Motor neuron (in vitro differentiated cells): ENCODE data around the gene APOD. TPM values are rescaled to one million over a fixed set of nuclear protein-coding genes. Genes with fewer than 3 reads are reported as not detected.
"Not testable (repeated sequence)": the region's sequence is repeated elsewhere in the genome, so short reads cannot be mapped to it uniquely, and the experiment has no call there.

Source experiments
- ATAC-seq, 8 experiments: fragments of 200-7000 bp; cut with Tn5 transposase; replicated peaks in 6 of 8; 2 replicates each; pipeline ENCODE4 v1.8.0; 2021; ENCODE audit warnings: mild to moderate bottlenecking in 8 of 8, moderate library complexity in 8 of 8
- H3K27ac ChIP-seq, 2 donors: fragments of 250-450 bp; sonication (Bioruptor Pico); 2 replicates each; pipeline ENCODE4 v1.9.0; 2021; ENCODE audit warnings: antibody characterized with exemption in 2 of 2, mild to moderate bottlenecking in 2 of 2, moderate library complexity in 1 of 2
- H3K4me1 ChIP-seq, 2 donors: fragments of 250-450 bp; sonication (Bioruptor Pico); replicated peaks in 1 of 2; 2 replicates each; pipeline ENCODE4 v1.6.1; 2021; ENCODE audit warnings: antibody characterized with exemption in 2 of 2, mild to moderate bottlenecking in 2 of 2, moderate library complexity in 1 of 2
- H3K4me3 ChIP-seq, 5 donors: fragments of 250-450 bp; sonication (Bioruptor Pico); 2 replicates each; pipeline ENCODE4 v1.9.0; 2021; ENCODE audit warnings: antibody characterized with exemption in 5 of 5, mild to moderate bottlenecking in 5 of 5, moderate library complexity in 4 of 5
- WGBS, 10 experiments: fragments of 450-650 bp; shearing (Covaris generic); methylation state at CpG; one replicate each; pipeline ENCODE4 v1.0.0; 2022; 5-methylcytosine and 5-hydroxymethylcytosine counted together
- in situ Hi-C, 9 experiments: fragments of 400-800 bp; cut with MboI; loops; one replicate each; pipeline ENCODE4 v1.15.0; 2021; ENCODE audit warnings: low sequenced_read_pairs in 9 of 9, low pct_unique_long_range_greater_than_20kb in 2 of 9; ENCODE audit not compliant: unreplicated experiment in 9 of 9
- total RNA-seq, 8 experiments: library from RNA; unstranded; fragments of 300-600 nt; gene quantifications; 2 replicates each; pipeline versions ENCODE4 v1.2.3 to v1.2.4, GENCODE V29; 2022

APOD gene
- total RNA-seq, 8 experiments from 2014 or later, result 0.17 to 36.7 (median 8.8) TPM; not detected in 1

DNA sequence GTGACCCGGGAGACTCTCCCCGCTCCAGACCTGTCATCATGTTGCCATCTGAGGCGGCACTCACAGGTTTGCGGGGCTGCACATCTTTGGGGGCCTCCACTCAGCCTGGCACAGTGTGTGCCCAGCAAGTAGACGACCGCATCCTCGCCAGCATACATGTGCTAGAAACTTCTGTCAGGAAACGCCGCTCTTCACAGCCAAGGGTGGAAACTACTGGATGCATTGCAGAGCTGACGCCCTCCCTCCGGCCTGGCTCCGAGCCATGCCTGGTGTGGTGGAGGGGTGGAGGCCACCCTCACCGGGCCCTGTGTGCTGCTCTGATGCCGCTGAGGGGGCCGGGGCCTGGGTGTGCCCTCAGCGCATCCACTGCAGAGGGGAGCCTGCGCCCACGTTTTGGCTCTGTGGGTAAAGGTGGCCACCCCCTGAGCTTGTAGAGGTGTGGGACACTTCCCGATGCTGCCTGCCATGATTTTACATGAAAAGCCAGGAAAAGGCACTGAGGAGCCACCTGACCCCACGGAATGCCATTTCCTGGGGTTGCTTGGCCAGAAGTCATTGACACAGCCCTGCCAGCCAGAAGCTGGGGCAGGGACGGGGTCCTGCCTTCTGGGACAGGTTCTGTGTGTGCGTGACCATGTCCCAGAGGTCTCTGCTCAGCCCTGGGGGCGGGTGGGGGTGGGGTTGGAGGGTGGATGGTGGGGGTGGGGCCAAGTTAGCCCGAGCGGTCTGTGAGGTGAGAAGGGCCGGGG lies 39.7 kb upstream of the APOD start:
- ATAC-seq, result peak in 3 of 8 experiments; percentile 58 to 70 (median 69)
- H3K27ac ChIP-seq, H3K4me3 ChIP-seq, in situ Hi-C loops, H3K4me1 ChIP-seq: not testable (repeated sequence)
- WGBS, 10 experiments, result no CpG with 5 or more reads among the region's 26 CpGs

DNA sequence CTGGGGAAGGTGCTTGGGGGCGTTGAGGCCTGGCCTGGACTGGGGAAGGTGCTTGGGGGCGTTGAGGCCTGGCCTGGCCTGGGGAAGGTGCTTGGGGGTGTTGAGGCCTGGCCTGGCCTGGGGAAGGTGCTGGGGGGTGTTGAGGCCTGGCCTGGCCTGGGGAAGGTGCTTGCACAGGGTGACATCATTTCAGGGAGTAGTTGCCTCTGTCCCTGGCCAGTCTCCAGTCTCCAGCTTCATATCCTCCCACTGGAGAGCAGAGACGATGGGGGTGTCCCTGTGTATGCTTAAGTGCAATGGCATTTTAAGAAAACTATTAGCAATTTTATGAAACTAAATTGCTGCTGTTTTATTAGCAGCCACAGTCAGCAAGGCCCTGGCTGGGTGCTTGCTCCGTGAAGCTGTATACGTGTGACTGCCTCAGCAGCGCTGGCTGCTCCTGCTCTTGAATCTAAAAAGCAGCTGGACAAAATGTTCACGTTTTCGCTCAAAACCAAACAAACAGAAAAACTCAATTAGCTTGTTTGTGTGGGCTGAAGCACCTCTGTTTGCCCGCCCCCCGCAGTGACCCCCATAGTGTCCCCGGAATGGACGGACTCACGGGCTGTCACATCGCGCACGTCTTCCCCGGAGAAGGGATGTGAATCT lies 38.9 kb upstream of the APOD start:
- peak in 1 of 8 experiments; percentile 6 for ATAC-seq
- H3K4me3 ChIP-seq, H3K27ac ChIP-seq, in situ Hi-C loops, H3K4me1 ChIP-seq: not testable (repeated sequence)
- WGBS, 10 experiments, result 100% methylated on average over 1 of the region's 17 CpGs; no CpG with 5 or more reads in 9 of the 10 experiments

DNA sequence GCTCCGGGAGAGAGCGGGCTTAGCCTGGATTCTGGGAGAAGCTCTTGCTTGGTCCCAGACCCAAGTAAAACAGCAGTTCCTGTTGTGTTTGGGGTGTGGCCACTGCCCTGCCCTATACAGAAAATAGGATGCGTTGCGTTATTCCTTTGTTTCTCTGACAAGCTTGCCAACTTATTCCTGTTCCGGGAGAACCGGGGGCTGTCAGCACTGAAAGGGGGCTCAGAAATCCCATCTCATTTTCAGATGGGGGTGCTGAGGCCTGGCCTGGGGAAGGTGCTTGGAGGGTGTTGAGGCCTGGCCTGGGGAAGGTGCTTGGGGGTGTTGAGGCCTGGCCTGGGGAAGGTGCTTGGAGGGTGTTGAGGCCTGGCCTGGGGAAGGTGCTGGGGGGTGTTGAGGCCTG lies 38.3 kb upstream of the APOD start:
- in situ Hi-C loops, H3K27ac ChIP-seq, H3K4me1 ChIP-seq, ATAC-seq, H3K4me3 ChIP-seq: not testable (repeated sequence)
- WGBS, 10 experiments, result 77% methylated on average over 4 of the region's 6 CpGs; no CpG with 5 or more reads in 9 of the 10 experiments

DNA sequence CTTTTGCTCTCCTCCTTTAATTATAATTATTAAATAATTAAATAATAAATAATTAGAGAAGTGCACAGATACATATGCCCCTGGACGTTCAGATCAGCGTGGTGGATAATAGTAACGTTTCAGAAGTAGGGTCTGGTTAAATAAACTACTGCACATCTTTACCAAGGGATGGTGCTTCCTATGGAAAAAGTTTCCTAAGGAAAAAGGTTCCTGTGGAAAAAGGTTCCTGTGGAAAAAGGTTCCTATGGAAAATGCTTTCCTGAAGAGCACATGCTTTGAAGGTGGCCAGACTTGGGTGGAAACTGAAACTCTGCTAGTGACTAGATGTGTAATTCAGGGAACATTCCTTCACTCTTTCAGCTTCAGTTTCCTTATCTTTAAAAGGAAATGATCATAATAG lies 37.4 kb upstream of the APOD start:
- H3K4me1 ChIP-seq, H3K4me3 ChIP-seq, ATAC-seq, H3K27ac ChIP-seq, in situ Hi-C loops: not testable (repeated sequence)
- WGBS, 10 experiments, result 70 to 95% (median 81%) methylated on average over 2 to 3 of the region's 3 CpGs; no CpG with 5 or more reads in 6 of the 10 experiments

DNA sequence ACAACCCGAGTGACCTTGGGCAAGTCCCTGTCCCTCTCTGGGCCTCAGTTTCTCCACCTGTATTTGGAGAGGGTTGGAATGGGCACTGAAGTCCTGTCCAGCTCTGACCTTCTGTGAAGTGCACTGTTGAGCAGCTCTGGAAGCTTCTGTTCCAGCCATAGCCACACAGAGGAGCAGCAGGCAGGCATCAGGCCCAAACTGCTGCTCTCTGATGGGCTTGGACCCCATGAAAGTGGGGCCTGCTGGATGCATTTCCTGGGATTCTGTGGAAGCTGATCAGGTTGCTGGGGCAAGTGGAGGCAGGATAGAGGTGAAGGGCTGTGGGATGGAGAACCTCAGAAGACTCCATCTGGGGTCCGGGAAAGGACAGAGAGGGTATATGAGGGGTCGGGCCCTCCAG lies 36.7 kb upstream of the APOD start:
- no CpG with 5 or more reads among the region's 3 CpGs for WGBS, 10 experiments
- in situ Hi-C loops, H3K27ac ChIP-seq, ATAC-seq, H3K4me3 ChIP-seq, H3K4me1 ChIP-seq: not testable (repeated sequence)

DNA sequence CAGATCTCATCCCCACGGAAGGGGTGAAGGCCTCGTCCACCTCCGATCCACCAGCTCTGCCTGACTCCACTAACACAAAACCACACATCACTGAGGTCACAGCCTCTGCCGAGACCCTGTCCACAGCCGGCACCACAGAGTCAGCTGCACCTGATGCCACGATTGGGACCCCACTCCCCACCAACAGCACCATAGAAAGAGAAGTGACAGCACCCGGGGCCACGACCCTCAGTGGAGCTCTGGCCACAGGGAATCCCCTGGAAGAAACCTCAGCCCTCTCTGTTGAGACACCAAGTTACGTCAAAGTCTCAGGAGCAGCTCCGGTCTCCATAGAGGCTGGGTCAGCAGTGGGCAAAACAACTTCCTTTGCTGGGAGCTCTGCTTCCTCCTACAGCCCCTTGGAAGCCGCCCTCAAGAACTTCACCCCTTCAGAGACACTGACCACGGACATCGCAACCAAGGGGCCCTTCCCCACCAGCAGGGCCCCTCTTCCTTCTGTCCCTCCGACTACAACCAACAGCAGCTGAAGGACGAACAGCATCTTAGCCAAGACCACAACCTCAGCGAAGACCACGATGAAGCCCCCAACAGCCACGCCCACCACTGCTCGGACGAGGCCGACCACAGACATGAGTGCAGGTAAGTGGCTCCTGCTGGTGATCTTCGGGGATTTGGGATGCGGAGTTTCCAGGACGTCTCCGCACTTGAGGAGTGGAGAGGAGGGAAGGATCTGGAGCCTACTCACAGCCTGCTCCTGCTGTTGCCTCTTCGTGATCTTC lies 36.0 kb upstream of the APOD start:
- H3K4me1 ChIP-seq, H3K4me3 ChIP-seq, in situ Hi-C loops, H3K27ac ChIP-seq, ATAC-seq: not testable (repeated sequence)
- 92 to 100% (median 100%) methylated on average over 1 to 6 of the region's 26 CpGs; no CpG with 5 or more reads in 7 of the 10 experiments for WGBS, 10 experiments

DNA sequence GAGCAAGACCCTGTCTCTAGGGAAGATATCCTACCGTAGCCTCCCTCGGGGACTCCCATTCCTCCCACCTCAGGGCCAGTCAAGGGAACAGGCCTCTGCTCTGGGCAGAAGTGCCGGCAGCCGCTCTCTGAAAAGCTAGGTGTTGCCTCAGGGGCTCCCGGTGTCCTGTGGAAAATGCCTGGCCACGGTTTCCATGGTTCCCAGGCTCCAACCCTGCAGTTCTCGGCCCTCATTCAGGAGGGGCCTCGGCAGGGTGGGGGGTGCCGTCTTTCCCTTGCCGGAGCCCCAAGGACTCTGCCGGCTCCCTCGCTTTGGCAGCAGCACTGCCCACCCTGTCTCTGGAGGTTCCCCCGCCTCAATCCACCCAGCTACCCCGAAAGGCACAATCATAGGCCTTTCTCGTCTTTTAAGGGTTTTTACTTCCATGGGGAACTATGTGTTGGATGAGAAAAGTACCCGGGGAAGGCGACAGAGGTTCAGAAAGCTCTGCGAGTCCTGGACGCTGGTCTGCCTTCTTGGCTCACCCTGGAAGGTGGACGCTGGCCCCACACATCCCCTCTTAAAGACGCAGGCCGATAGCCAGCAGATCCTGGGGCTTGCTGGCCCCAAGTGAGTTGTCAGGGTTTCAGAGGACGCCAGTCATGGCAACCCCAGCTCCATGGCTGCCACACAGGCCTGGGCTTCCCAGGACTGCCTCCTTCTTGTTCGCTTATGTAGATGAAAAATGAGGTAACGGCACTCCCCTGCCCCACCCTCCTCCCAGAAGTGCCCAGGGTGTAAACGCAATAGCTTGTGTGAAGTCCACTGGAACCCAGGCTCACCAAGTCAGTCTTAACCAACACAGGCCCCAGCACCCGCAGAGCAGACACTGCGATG lies 34.3 kb upstream of the APOD start:
- H3K4me3 ChIP-seq, H3K4me1 ChIP-seq, in situ Hi-C loops, H3K27ac ChIP-seq: not testable (repeated sequence)
- ATAC-seq, result peak; percentile 60 to 92 (median 72)
- WGBS, 10 experiments, result 51% methylated on average over 7 of the region's 28 CpGs; no CpG with 5 or more reads in 9 of the 10 experiments

DNA sequence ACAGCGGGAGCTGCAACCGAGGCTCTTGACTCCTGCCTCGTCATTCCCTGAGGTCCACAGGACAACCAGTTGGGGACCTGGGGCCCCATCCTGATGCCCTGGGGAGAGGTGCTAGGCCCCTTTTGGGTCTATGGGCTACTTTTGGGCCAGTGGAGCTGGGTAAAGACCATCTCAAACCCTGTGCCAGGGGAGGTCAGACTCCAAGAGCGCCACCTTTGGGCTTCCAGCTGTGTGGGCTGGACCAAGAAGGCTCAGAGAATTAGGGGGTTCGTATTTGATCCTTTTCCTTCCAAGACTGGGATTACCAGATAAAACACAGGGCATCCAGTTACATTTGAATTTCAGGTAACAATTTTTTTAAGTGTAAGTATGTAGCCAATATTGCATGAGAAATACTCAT lies 33.4 kb upstream of the APOD start:
- H3K4me3 ChIP-seq, H3K4me1 ChIP-seq, in situ Hi-C loops, H3K27ac ChIP-seq, ATAC-seq: not testable (repeated sequence)
- WGBS, 10 experiments, result no CpG with 5 or more reads among the region's 5 CpGs

DNA sequence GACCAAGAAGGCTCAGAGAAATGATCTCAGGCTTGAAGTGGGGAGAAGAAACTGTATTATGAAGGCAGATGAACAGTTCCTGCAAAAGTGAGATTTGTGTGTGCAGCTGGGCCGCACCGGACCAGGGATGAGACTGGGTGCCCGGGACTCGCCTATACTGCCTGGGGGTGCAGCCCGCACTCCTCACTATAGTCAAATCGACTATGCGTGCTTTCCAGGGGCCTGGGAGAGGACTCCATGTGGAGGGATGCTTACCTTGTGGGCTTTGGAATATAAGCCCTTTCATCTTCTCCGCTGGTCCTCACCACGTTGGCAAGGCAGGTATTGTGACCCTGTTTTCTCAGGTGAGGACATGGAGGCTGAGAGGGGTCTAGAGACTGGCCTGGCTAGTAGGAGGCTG lies 32.9 kb upstream of the APOD start:
- in situ Hi-C loops, result no loop called here
- no peak for ATAC-seq
- Histone ChIP-seq H3K4me1 (no peaks in the 10 kb centered on the region), H3K27ac (no peak overlapping the region), H3K4me3 (no peak overlapping the region)
- WGBS, 10 experiments, result 92% methylated on average over 3 of the region's 9 CpGs; no CpG with 5 or more reads in 9 of the 10 experiments

DNA sequence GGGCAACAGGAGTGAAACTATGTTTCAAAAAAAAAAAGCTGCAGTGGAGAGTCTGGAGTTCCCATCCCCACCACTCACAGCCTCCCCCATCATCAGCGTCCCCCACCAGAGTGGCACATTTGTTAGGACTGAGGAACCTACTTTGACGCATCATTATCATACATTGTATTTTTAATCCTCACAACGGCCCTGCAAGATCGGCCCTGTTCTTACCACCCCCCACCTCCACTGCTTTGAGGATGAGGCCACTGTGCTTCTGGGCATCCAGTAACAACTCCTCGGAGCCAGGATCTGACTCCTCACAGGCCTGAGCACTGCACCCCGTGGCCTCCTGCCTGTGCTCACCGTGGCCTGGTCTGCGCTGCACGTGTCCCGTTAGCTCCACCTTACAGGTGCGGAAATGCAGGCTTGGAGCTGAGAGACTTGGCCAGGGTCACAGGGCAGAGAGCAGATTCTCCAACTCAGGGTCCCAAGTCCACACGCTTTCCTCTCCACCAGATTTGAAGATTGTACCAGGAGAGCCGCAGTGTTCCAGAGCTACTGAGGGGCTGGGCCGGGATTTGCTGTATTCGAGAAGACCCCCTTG lies 32.3 kb upstream of the APOD start:
- H3K4me1 ChIP-seq, H3K4me3 ChIP-seq, H3K27ac ChIP-seq, in situ Hi-C loops, ATAC-seq: not testable (repeated sequence)
- no CpG with 5 or more reads among the region's 15 CpGs for WGBS, 10 experiments

DNA sequence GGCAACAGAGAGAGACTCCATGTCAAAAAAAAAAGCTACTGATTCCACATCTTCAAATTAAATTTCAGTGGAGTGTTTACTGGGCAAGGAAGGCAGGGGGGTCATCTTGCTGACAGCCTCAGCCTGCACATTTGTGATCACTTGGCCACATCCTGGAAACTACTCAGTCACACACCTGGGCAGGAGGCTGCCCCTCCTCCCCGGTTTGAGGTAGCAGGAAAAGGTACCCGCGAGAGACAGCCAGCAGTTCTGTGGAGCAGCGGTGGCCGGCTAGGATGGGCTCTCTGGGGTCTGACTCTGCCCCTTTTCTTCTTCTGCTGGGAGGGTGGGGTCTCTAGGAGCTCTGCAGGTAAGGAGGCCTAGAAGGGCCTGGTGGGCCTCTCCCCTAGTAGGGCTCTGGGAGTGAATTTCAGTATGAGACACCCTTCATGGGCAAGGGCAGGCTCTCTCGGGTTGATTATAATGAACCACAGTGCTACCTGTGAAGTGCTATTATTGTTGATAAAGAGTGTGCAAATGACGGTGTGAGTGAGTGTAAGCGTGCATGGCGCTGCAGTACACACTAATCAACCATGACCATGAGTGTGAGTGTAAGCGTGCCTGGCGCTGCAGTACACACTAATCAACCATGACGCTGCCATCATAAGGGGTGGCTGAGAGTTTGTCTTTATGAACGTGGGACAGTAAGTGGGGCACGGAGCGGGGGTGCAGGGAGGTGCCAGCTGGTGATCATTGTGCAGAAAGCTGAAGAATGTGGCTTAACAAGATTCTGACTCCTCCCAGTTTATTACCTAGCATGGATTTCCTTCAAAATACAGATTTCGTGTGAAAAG lies 31.1 kb upstream of the APOD start:
- H3K27ac ChIP-seq, H3K4me3 ChIP-seq, ATAC-seq, in situ Hi-C loops, H3K4me1 ChIP-seq: not testable (repeated sequence)
- 82 to 100% methylated on average over 1 to 5 of the region's 16 CpGs; no CpG with 5 or more reads in 8 of the 10 experiments for WGBS, 10 experiments
